GM10248 (cell line): ENCODE data around the gene PPP6R3.
A peak's percentile ranks its signal among the peaks of the same experiment; 100 is the strongest.
"Not testable (repeated sequence)": the region's sequence is repeated elsewhere in the genome, so short reads cannot be mapped to it uniquely, and the experiment has no call there.

Experiments used
- CTCF ChIA-PET: fragments of 300-600 bp; sonication (Branson Sonifier 250); formaldehyde crosslinking; extraction: SDS; loops from one replicate; lab custom pipeline; 2021; ENCODE audit warnings: antibody characterized with exemption; lab: Yijun Ruan, JAX
- POLR2A ChIA-PET: fragments of 350-650 bp; sonication (Branson Sonifier 250); formaldehyde crosslinking; extraction: SDS; loops from one replicate; lab custom pipeline; 2020; ENCODE audit warnings: antibody characterized with exemption; lab: Yijun Ruan, JAX
- DNase-seq: peaks from one replicate; pipeline ENCODE4 v3.0.0; 2012; ENCODE audit errors: extremely low spot score
- TF ChIP-seq, protein P1 (sequence below): IDR thresholded peaks from 2 replicates; pipeline ENCODE4 v1.5.1; 2012; ENCODE audit warnings: mild to moderate bottlenecking, low read depth; ENCODE audit errors: extremely low read depth, missing control alignments, control extremely low read depth

Gene PPP6R3

GRCh38 chr11:68471360-68472340 is 11.1 kb downstream of the PPP6R3 start:
- DNase-seq = peak; percentile 58
- TF ChIP-seq, protein P1, sequence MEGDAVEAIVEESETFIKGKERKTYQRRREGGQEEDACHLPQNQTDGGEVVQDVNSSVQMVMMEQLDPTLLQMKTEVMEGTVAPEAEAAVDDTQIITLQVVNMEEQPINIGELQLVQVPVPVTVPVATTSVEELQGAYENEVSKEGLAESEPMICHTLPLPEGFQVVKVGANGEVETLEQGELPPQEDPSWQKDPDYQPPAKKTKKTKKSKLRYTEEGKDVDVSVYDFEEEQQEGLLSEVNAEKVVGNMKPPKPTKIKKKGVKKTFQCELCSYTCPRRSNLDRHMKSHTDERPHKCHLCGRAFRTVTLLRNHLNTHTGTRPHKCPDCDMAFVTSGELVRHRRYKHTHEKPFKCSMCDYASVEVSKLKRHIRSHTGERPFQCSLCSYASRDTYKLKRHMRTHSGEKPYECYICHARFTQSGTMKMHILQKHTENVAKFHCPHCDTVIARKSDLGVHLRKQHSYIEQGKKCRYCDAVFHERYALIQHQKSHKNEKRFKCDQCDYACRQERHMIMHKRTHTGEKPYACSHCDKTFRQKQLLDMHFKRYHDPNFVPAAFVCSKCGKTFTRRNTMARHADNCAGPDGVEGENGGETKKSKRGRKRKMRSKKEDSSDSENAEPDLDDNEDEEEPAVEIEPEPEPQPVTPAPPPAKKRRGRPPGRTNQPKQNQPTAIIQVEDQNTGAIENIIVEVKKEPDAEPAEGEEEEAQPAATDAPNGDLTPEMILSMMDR = no peak
- ChIA-PET CTCF (interaction anchor here (1.0 kb wide), 1 partner anchor 68 kb away, joined by 3 read pairs; no protein-coding TSS in a partner anchor), POLR2A (no interaction called here)

DNA sequence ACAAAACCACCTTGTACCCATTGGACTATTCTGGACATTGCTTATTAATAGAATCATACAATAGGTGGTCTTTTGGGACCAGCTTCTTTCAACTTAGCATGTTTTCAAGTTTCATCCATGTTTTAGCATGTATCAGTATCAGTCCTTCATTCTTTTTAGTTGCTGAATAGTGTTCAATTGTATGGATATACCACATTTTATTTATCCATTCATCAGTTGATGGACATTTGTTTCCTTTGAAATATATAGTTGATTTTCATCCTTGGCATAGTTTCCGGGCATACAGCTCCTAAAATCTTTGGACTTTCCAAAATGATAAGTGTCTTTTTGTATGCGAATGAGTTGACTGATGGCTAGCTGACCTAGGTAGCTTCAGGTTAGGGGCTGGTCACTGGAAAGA is 12.2 kb downstream of the PPP6R3 start:
- ChIA-PET POLR2A (no interaction called here), CTCF (interaction anchor here (1.0 kb wide), 1 partner anchor 25 kb away, joined by 3 read pairs; no protein-coding TSS in a partner anchor)
- TF ChIP-seq, protein P1 = no peak
- no peak for DNase-seq

DNA sequence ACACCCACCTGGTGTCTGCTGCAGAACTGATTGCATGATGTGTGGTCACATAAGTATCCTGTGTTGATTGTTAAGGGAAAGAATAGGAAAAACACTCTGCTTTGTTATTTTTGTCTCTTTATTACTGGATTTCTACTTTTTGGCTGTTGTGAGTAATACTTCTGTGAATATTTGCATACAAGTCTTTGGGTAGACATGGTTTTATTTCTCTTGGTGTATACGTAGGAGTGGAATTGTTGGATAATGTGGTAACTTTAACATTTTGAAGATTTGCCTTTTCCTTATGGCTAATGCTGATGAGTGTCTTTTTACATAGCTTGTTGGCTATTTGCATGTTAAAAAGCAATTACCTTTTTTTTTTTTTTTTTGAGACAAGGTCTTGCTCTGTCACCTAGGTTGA is 13.1 kb downstream of the PPP6R3 start:
- POLR2A ChIA-PET = no interaction called here

DNA sequence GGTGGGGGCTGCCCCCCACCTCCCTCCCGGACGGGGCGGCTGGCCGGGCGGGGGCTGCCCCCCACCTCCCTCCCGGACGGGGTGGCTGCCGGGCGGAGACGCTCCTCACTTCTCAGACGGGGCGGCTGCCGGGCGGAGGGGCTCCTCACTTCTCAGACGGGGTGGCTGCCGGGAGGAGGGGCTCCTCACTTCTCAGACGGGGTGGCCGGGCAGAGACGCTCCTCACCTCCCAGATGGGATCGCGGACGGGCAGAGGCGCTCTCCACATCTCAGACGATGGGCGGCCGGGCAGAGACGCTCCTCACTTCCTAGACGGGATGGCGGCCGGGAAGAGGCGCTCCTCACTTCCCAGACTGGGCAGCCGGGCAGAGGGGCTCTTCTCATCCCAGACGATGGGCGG is 15.1 kb downstream of the PPP6R3 start:
- POLR2A ChIA-PET, CTCF ChIA-PET, DNase-seq: not testable (repeated sequence)

More for the DNA sequence above, 13.1 kb downstream of the PPP6R3 start:
- TF ChIP-seq, protein P1 = no peak
- no peak for DNase-seq
- CTCF ChIA-PET = no interaction called here

DNA sequence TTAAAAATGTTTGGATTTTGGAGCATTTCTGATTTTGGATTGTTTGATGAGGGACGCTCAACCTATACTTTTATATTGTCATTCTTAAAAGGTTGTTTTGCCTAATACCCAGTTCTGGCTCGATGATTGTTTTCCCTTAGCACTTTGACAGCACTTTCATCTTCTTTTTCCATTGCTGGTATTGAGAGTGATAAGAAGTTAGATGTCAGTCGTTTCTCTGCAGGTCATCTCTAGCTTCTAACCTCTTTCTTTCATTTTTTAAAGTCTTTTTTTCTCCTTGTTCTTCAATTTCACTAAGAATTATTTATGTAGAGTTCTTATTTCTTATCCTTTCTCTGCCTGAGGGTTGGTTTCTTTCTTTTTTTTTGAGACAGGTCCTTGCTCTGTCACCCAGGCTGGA is 18.8 kb downstream of the PPP6R3 start:
- no peak for DNase-seq
- TF ChIP-seq, protein P1 = no peak
- ChIA-PET CTCF (no interaction called here), POLR2A (no interaction called here)

DNA sequence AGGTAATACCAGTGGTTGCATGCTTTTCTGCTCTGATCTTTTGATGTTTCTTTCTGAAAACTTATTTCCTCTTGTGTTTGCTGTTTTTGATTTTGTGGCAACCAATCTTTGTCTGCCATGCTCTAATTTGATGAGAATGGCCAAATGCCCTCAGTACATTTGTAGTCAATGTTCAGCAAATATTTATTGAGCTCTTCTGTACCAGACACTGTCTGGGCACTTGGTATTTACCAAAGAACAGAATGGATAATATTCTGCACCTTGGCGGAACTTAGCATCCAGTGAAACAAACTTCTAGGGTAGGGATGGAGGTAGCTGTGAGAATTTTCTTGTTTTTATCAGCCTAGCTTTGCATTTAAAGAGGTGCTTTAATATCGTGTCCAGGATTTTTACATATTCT is 19.6 kb downstream of the PPP6R3 start:
- TF ChIP-seq, protein P1 = no peak
- ChIA-PET POLR2A (no interaction called here), CTCF (interaction anchor here (0.8 kb wide), 1 partner anchor 26 kb away, joined by 3 read pairs; no protein-coding TSS in a partner anchor)
- DNase-seq = no peak
